H9 (cell line): ENCODE results near the gene SPATA20. TPM values are rescaled to one million over a fixed set of nuclear protein-coding genes. Genes with fewer than 3 reads are reported as not detected.

Source experiments
- DNase-seq: peaks from one replicate; pipeline ENCODE4 v3.0.0-alpha.2; 2017
- H2AFZ ChIP-seq: one replicate; pipeline ENCODE4 v1.6.1; 2013; ENCODE audit warnings: mild to moderate bottlenecking, low read length, control low read depth, moderate library complexity
- H2AK5ac ChIP-seq: 2 replicates; pipeline ENCODE4 v1.6.1; 2013; ENCODE audit warnings: low read length, control low read depth, mixed read lengths; ENCODE audit not compliant: insufficient read length
- H2BK120ac ChIP-seq: one replicate; pipeline ENCODE4 v1.6.1; 2013; ENCODE audit warnings: low read depth, mild to moderate bottlenecking, low read length, control low read depth, inconsistent platforms; ENCODE audit not compliant: poor library complexity, severe bottlenecking
- H2BK12ac ChIP-seq: 2 replicates; pipeline ENCODE4 v1.6.1; 2013; ENCODE audit warnings: low read length, control low read depth, mixed read lengths, low read depth; ENCODE audit not compliant: insufficient read length
- H2BK15ac ChIP-seq: 2 replicates; pipeline ENCODE4 v1.6.1; 2013; ENCODE audit warnings: low read depth, low read length, control low read depth
- H2BK20ac ChIP-seq: one replicate; pipeline ENCODE4 v1.6.1; 2013; ENCODE audit warnings: low read depth, mild to moderate bottlenecking, low read length, control low read depth, inconsistent platforms; ENCODE audit not compliant: poor library complexity, severe bottlenecking
- H2BK5ac ChIP-seq: 2 replicates; pipeline ENCODE4 v1.6.1; 2013; ENCODE audit warnings: low read length, control low read depth, mixed read lengths; ENCODE audit not compliant: insufficient read length
- H3K14ac ChIP-seq: 2 replicates; pipeline ENCODE4 v1.6.1; 2013; ENCODE audit warnings: low read length, control low read depth; ENCODE audit not compliant: insufficient read depth
- H3K18ac ChIP-seq: 2 replicates; pipeline ENCODE4 v1.6.1; 2013; ENCODE audit warnings: low read depth, mild to moderate bottlenecking, mixed read lengths, low read length, control low read depth; ENCODE audit not compliant: insufficient read length
- H3K23ac ChIP-seq: 2 replicates; pipeline ENCODE4 v1.6.1; 2013; ENCODE audit warnings: low read length, control low read depth, mixed read lengths, low read depth; ENCODE audit not compliant: insufficient read length
- H3K23me2 ChIP-seq: 2 replicates; pipeline ENCODE4 v1.6.1; 2013; ENCODE audit warnings: low read depth, mild to moderate bottlenecking, mixed read lengths, low read length, control low read depth; ENCODE audit not compliant: insufficient read length, poor library complexity, severe bottlenecking
- H3K27ac ChIP-seq: 2 replicates; pipeline ENCODE4 v1.5.1; 2013; ENCODE audit warnings: low read length, control low read depth, mixed read lengths, low read depth; ENCODE audit not compliant: insufficient read length
- H3K27me3 ChIP-seq: 2 replicates; pipeline ENCODE4 v1.6.1; 2013; ENCODE audit warnings: low read length, control low read depth, inconsistent platforms; ENCODE audit not compliant: insufficient read depth
- H3K4ac ChIP-seq: 2 replicates; pipeline ENCODE4 v1.6.1; 2013; ENCODE audit warnings: low read depth, mild to moderate bottlenecking, control low read depth, inconsistent platforms, low read length, moderate library complexity
- H3K4me1 ChIP-seq: 2 replicates; pipeline ENCODE4 v1.6.1; 2013; ENCODE audit warnings: low read length, control low read depth, inconsistent platforms; ENCODE audit not compliant: insufficient read depth
- H3K4me2 ChIP-seq: 2 replicates; pipeline ENCODE4 v1.6.1; 2013; ENCODE audit warnings: low read length, control low read depth, mixed read lengths; ENCODE audit not compliant: insufficient read length, insufficient read depth
- H3K56ac ChIP-seq: 2 replicates; pipeline ENCODE4 v1.6.1; 2013; ENCODE audit warnings: low read depth, mild to moderate bottlenecking, mixed read lengths, low read length, control low read depth; ENCODE audit not compliant: insufficient read length
- H3K79me1 ChIP-seq: 2 replicates; pipeline ENCODE4 v1.6.1; 2013; ENCODE audit warnings: low read depth, mild to moderate bottlenecking, moderate library complexity, low read length, control low read depth, inconsistent platforms; ENCODE audit not compliant: insufficient read depth, poor library complexity, severe bottlenecking
- H3K79me2 ChIP-seq: 2 replicates; pipeline ENCODE4 v1.6.1; 2013; ENCODE audit warnings: low read length, control low read depth, inconsistent platforms; ENCODE audit not compliant: insufficient read depth
- H3K9ac ChIP-seq: 2 replicates; pipeline ENCODE4 v1.6.1; 2013; ENCODE audit warnings: low read length, control low read depth, mixed read lengths; ENCODE audit not compliant: insufficient read length; ENCODE audit errors: extremely low read depth
- H3K9me3 ChIP-seq: one replicate; pipeline ENCODE4 v1.6.1; 2013; ENCODE audit warnings: low read depth, low read length, inconsistent platforms; ENCODE audit not compliant: control insufficient read depth
- H3T11ph ChIP-seq: one replicate; pipeline ENCODE4 v1.6.1; 2013; ENCODE audit warnings: mild to moderate bottlenecking, low read length, control low read depth, inconsistent platforms
- H4K20me1 ChIP-seq: one replicate; pipeline ENCODE4 v1.6.1; 2013; ENCODE audit not compliant: control insufficient read depth, insufficient read length, insufficient read depth
- H4K5ac ChIP-seq: 2 replicates; pipeline ENCODE4 v1.6.1; 2013; ENCODE audit warnings: low read depth, mild to moderate bottlenecking, mixed read lengths, low read length, control low read depth; ENCODE audit not compliant: insufficient read length
- H4K8ac ChIP-seq: replicated peaks from 2 replicates; pipeline ENCODE4 v1.6.1; 2013; ENCODE audit warnings: low read length, control low read depth, mixed read lengths, low read depth; ENCODE audit not compliant: insufficient read length
- H4K91ac ChIP-seq: 2 replicates; pipeline ENCODE4 v1.6.1; 2013; ENCODE audit warnings: low read depth, mild to moderate bottlenecking, moderate library complexity, mixed read lengths, low read length, control low read depth; ENCODE audit not compliant: insufficient read length
- H3K27ac Mint-ChIP-seq, 3 experiments: 2 replicates in 2 of 3; 3 replicates in 1 of 3; pipeline ENCODE4 v1.8.0; 2020 to 2021; ENCODE audit warnings: mixed read lengths in 3 of 3, mild to moderate bottlenecking in 1 of 3, moderate library complexity in 1 of 3
- H3K27me3 Mint-ChIP-seq: 2 replicates; pipeline ENCODE4 v1.8.0; 2021; ENCODE audit warnings: low read depth, mild to moderate bottlenecking, moderate library complexity, mixed read lengths
- H3K36me3 Mint-ChIP-seq, 3 experiments: 2 replicates in 2 of 3; 3 replicates in 1 of 3; pipeline ENCODE4 v1.8.0; 2020 to 2021; ENCODE audit warnings: low read depth in 3 of 3, mixed read lengths in 3 of 3; ENCODE audit not compliant: insufficient read depth in 1 of 3
- H3K4me1 Mint-ChIP-seq, 2 experiments: 2 replicates each; pipeline ENCODE4 v1.8.0; 2020; ENCODE audit warnings: mixed read lengths in 2 of 2
- H3K4me3 Mint-ChIP-seq, 2 experiments: 2 replicates in 1 of 2; 3 replicates in 1 of 2; pipeline ENCODE4 v1.8.0; 2020 to 2021; ENCODE audit warnings: mild to moderate bottlenecking in 2 of 2, mixed read lengths in 2 of 2, moderate library complexity in 1 of 2
- H3K9me3 Mint-ChIP-seq, 2 experiments: 2 replicates in 1 of 2; 3 replicates in 1 of 2; pipeline ENCODE4 v1.8.0; 2020; ENCODE audit warnings: mild to moderate bottlenecking in 2 of 2, mixed read lengths in 2 of 2, moderate library complexity in 1 of 2
- WGBS: extraction: QIAGEN DNeasy Blood & Tissue Kit; methylation state at CpG from one replicate; pipeline ENCODE4 v1.1.7; 2013; ENCODE audit warnings: missing lambda C conversion rate, low lambda C conversion rate, mixed read lengths; ENCODE audit not compliant: insufficient read length; ENCODE audit errors: extremely low coverage; 5-methylcytosine and 5-hydroxymethylcytosine counted together
- total RNA-seq: library from RNA; stranded (reverse); gene quantifications from 2 replicates; pipeline ENCODE4 v1.2.1, GENCODE V29; 2021
- TF ChIP-seq, protein P1 (sequence below): fragments of 200-600 bp; sonication (generic); conservative IDR thresholded peaks from 3 replicates; pipeline ENCODE4 v1.8.0; 2021; ENCODE audit warnings: antibody characterized with exemption, mild to moderate bottlenecking

The SPATA20 gene
- total RNA-seq, 1 experiment from 2014 or later = 23.9 TPM

DNA sequence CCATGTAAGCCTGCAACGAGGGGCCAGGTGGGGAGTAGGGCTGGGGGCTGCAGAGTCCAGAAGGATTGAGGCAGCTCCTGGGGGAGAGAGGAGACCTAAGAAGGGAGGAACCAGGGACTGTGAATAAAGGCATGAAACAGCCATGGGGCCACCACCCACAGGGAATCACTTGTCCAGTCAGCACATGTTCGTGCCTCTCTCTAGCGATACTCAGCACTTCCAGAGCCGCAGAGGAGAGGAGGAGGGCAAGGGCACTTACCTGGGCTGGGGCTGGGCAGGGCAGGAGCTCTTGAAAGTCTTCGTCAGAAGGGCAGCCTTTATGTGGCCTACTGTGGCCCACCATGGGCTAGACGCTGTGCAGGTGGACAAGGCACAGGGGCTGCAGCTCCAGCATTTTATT lies 37.8 kb downstream of the SPATA20 start:
- no CpG with 5 or more reads among the region's 6 CpGs for WGBS

More for the DNA sequence above, 37.8 kb downstream of the SPATA20 start:
- Histone ChIP-seq H3T11ph (no peak overlapping the region), H3K14ac (no peak overlapping the region), H2BK5ac (no peak overlapping the region), H3K27me3 (no peaks in the 10 kb centered on the region), H2AFZ (no peak overlapping the region), H3K79me2 (no peaks in the 10 kb centered on the region), H2BK120ac (no peak overlapping the region), H2BK12ac (no peak overlapping the region), H3K23ac (no peak overlapping the region), H3K56ac (no peak overlapping the region), H3K4ac (no peak overlapping the region), H4K8ac (no peak overlapping the region), H3K27ac (no peak overlapping the region), H4K91ac (no peak overlapping the region), H3K23me2 (no peaks in the 10 kb centered on the region), H3K79me1 (no peaks in the 10 kb centered on the region), H3K4me2 (no peak overlapping the region), H3K9me3 (no peaks in the 10 kb centered on the region), H3K4me1 (no peaks in the 10 kb centered on the region; the same call in 1 of the 2 replicates), H2AK5ac (no peak overlapping the region), H2BK15ac (no peak overlapping the region), H4K20me1 (peaks cover 2% of the 10 kb centered on the region), H2BK20ac (no peak overlapping the region), H4K5ac (no peak overlapping the region), H3K18ac (no peak overlapping the region), H3K9ac (no peak overlapping the region)
- H3K27me3 Mint-ChIP-seq = peaks cover 18% of the 10 kb centered on the region
- no peak for DNase-seq
- no peak overlapping the region for H3K4me3 Mint-ChIP-seq
- H3K9me3 Mint-ChIP-seq = no peaks in the 10 kb centered on the region
- H3K4me1 Mint-ChIP-seq = peaks cover 37 to 58% of the 10 kb centered on the region in 2 experiments
- no peak overlapping the region for H3K27ac Mint-ChIP-seq
- H3K36me3 Mint-ChIP-seq = peaks cover 0 to 4% (median 0%) of the 10 kb centered on the region in 3 experiments; a peak in 4 of 7 replicates
- TF ChIP-seq, protein P1, sequence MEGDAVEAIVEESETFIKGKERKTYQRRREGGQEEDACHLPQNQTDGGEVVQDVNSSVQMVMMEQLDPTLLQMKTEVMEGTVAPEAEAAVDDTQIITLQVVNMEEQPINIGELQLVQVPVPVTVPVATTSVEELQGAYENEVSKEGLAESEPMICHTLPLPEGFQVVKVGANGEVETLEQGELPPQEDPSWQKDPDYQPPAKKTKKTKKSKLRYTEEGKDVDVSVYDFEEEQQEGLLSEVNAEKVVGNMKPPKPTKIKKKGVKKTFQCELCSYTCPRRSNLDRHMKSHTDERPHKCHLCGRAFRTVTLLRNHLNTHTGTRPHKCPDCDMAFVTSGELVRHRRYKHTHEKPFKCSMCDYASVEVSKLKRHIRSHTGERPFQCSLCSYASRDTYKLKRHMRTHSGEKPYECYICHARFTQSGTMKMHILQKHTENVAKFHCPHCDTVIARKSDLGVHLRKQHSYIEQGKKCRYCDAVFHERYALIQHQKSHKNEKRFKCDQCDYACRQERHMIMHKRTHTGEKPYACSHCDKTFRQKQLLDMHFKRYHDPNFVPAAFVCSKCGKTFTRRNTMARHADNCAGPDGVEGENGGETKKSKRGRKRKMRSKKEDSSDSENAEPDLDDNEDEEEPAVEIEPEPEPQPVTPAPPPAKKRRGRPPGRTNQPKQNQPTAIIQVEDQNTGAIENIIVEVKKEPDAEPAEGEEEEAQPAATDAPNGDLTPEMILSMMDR = no peak
